H1 (cell line): ENCODE data around the gene DDX1. TPM values are rescaled to one million over a fixed set of nuclear protein-coding genes. Genes with fewer than 3 reads are reported as not detected.

Source experiments
- CTCF ChIA-PET: fragments of 300-600 bp; sonication (Branson Sonifier 250); formaldehyde crosslinking; loops from one replicate; lab custom pipeline; 2021; ENCODE audit not compliant: partially characterized antibody; lab: Charles Lee
- POLR2A ChIA-PET: fragments of 300-600 bp; sonication (Branson Sonifier 250); formaldehyde crosslinking; loops from one replicate; lab custom pipeline; 2021; ENCODE audit warnings: inconsistent platforms; ENCODE audit not compliant: partially characterized antibody; lab: Charles Lee
- DNase-seq, 2 experiments: peaks; one replicate each; pipeline versions ENCODE4 v3.0.0 to v3.0.0-alpha.2; 2010 to 2022; ENCODE audit warnings: low spot score in 2 of 2, low read depth in 1 of 2, mixed read lengths in 1 of 2
- FAIRE-seq: peaks from 2 replicates; lab custom pipeline; 2011; peaks lifted over from hg19 to GRCh38; lab: Jason Lieb, UNC
- H2AFZ ChIP-seq: 2 replicates; pipeline ENCODE4 v1.8.1; 2012; ENCODE audit warnings: low read length, inconsistent platforms
- H2AK5ac ChIP-seq: 2 replicates; pipeline ENCODE4 v1.6.1; 2013; ENCODE audit warnings: low read depth, low read length
- H2BK120ac ChIP-seq: replicated peaks from 2 replicates; pipeline ENCODE3; 2013; ENCODE audit warnings: low read depth, low read length, inconsistent platforms
- H2BK12ac ChIP-seq: 2 replicates; pipeline ENCODE4 v1.6.1; 2013; ENCODE audit warnings: low read depth, low read length
- H2BK15ac ChIP-seq: 2 replicates; pipeline ENCODE4 v1.6.1; 2013; ENCODE audit warnings: low read length
- H2BK20ac ChIP-seq: 2 replicates; pipeline ENCODE4 v1.6.1; 2013; ENCODE audit warnings: low read length
- H2BK5ac ChIP-seq: 2 replicates; pipeline ENCODE4 v1.6.1; 2013; ENCODE audit warnings: low read depth, low read length
- H3K14ac ChIP-seq: 2 replicates; pipeline ENCODE4 v1.6.1; 2013; ENCODE audit warnings: inconsistent platforms; ENCODE audit not compliant: insufficient read length
- H3K18ac ChIP-seq: 2 replicates; pipeline ENCODE4 v1.6.1; 2013; ENCODE audit warnings: low read length; ENCODE audit errors: extremely low read depth
- H3K23ac ChIP-seq: 2 replicates; pipeline ENCODE4 v1.6.1; 2013; ENCODE audit warnings: inconsistent platforms; ENCODE audit not compliant: insufficient read length
- H3K23me2 ChIP-seq: 2 replicates; pipeline ENCODE4 v1.6.1; 2013; ENCODE audit warnings: low read depth, low read length
- H3K27ac ChIP-seq: 2 replicates; pipeline ENCODE4 v1.6.1; 2011; ENCODE audit warnings: low read depth, low read length, inconsistent platforms
- H3K27me3 ChIP-seq, 4 experiments: replicated peaks in 1 of 4; 1 replicate in 1 of 4; 2 replicates in 3 of 4; pipeline versions ENCODE4 v1.6.1 to v1.8.1; 2011 to 2013; ENCODE audit warnings: low read length in 3 of 4, mild to moderate bottlenecking in 3 of 4, inconsistent platforms in 2 of 4, mixed read lengths in 2 of 4, moderate library complexity in 1 of 4; ENCODE audit not compliant: control insufficient read depth in 3 of 4, insufficient read depth in 3 of 4; ENCODE audit errors: extremely low read depth in 1 of 4
- H3K36me3 ChIP-seq, 4 experiments: 2 replicates each; pipeline versions ENCODE4 v1.6.1 to v1.8.1; 2011 to 2013; ENCODE audit warnings: mild to moderate bottlenecking in 4 of 4, low read length in 3 of 4, moderate library complexity in 2 of 4, control low read depth in 1 of 4, inconsistent platforms in 1 of 4; ENCODE audit not compliant: insufficient read depth in 4 of 4, control insufficient read depth in 2 of 4
- H3K4ac ChIP-seq: replicated peaks from 2 replicates; pipeline ENCODE3; 2013; ENCODE audit warnings: low read length, low read depth, mixed read lengths, inconsistent platforms; ENCODE audit not compliant: insufficient read length
- H3K4me1 ChIP-seq, 4 experiments: replicated peaks in 1 of 4; 1 replicate in 1 of 4; 2 replicates in 3 of 4; pipeline versions ENCODE4 v1.6.1 to v1.8.1; 2011 to 2013; ENCODE audit warnings: low read length in 3 of 4, inconsistent platforms in 2 of 4, mixed read lengths in 1 of 4; ENCODE audit not compliant: insufficient read depth in 4 of 4, control insufficient read depth in 3 of 4
- H3K4me2 ChIP-seq, 2 experiments: 2 replicates each; pipeline versions ENCODE4 v1.6.1 to v1.8.1; 2011 to 2013; ENCODE audit warnings: low read depth in 2 of 2, low read length in 2 of 2, control low read depth in 1 of 2, inconsistent platforms in 1 of 2, mild to moderate bottlenecking in 1 of 2; ENCODE audit not compliant: insufficient read depth in 1 of 2
- H3K4me3 ChIP-seq, 4 experiments: fragments of 200-600, 300-600 bp in 1 of 4; sonication (generic), shearing (Covaris generic), sonication (Bioruptor Twin) in 1 of 4; 2 replicates each; pipeline versions ENCODE4 v1.5.1 to v1.8.1; 2011 to 2016; ENCODE audit warnings: low read length in 4 of 4, low read depth in 3 of 4, control low read depth in 2 of 4, inconsistent platforms in 2 of 4, mild to moderate bottlenecking in 2 of 4, mixed read lengths in 1 of 4, moderate library complexity in 1 of 4; ENCODE audit not compliant: insufficient read depth in 2 of 4; ENCODE audit errors: extremely low read depth in 1 of 4
- H3K56ac ChIP-seq: replicated peaks from 2 replicates; pipeline ENCODE3; 2013; ENCODE audit warnings: low read depth, mild to moderate bottlenecking, mixed read lengths, low read length, inconsistent platforms; ENCODE audit not compliant: insufficient read length
- H3K79me1 ChIP-seq: 2 replicates; pipeline ENCODE4 v1.6.1; 2013; ENCODE audit warnings: low read depth, low read length, control low read depth
- H3K79me2 ChIP-seq, 2 experiments: 2 replicates each; pipeline versions ENCODE4 v1.6.1 to v1.8.1; 2012 to 2013; ENCODE audit warnings: low read length in 2 of 2, mild to moderate bottlenecking in 2 of 2, inconsistent platforms in 1 of 2; ENCODE audit not compliant: insufficient read depth in 2 of 2, control insufficient read depth in 1 of 2
- H3K9ac ChIP-seq, 4 experiments: replicated peaks in 1 of 4; 1 replicate in 1 of 4; 2 replicates in 3 of 4; pipeline versions ENCODE4 v1.6.1 to v1.8.1; 2011 to 2013; ENCODE audit warnings: low read depth in 3 of 4, low read length in 3 of 4, control low read depth in 2 of 4, mild to moderate bottlenecking in 2 of 4, moderate library complexity in 2 of 4, inconsistent platforms in 1 of 4; ENCODE audit errors: extremely low read depth in 1 of 4
- H3K9me3 ChIP-seq, 2 experiments: 2 replicates each; pipeline versions ENCODE4 v1.6.1 to v1.8.1; 2012 to 2013; ENCODE audit warnings: mild to moderate bottlenecking in 2 of 2, moderate library complexity in 2 of 2, control low read depth in 1 of 2, inconsistent platforms in 1 of 2, low read depth in 1 of 2, low read length in 1 of 2, mixed read lengths in 1 of 2; ENCODE audit not compliant: insufficient read depth in 2 of 2
- H4K20me1 ChIP-seq, 2 experiments: replicated peaks in 1 of 2; 2 replicates each; pipeline versions ENCODE3 to v1.8.1; 2011 to 2013; ENCODE audit warnings: inconsistent platforms in 2 of 2, low read length in 2 of 2, mild to moderate bottlenecking in 1 of 2; ENCODE audit not compliant: insufficient read depth in 2 of 2, control insufficient read depth in 1 of 2
- H4K5ac ChIP-seq: 2 replicates; pipeline ENCODE4 v1.6.1; 2013; ENCODE audit warnings: low read length, low read depth, mixed read lengths, inconsistent platforms; ENCODE audit not compliant: insufficient read length
- H4K8ac ChIP-seq: 2 replicates; pipeline ENCODE4 v1.8.0; 2013; ENCODE audit warnings: mild to moderate bottlenecking, moderate library complexity, low read length, inconsistent platforms; ENCODE audit not compliant: insufficient read depth; ENCODE audit errors: extremely low read depth
- H4K91ac ChIP-seq: replicated peaks from 2 replicates; pipeline ENCODE3; 2013; ENCODE audit warnings: low read length, mixed read lengths, inconsistent platforms; ENCODE audit not compliant: insufficient read length
- CBX5 ChIP-seq: fragments of 300-800, 300-1000 bp; sonication (generic); IDR thresholded peaks from 2 replicates; pipeline ENCODE4 v1.7.1; 2016; ENCODE audit warnings: antibody characterized with exemption, low read length, low read depth
- EP300 ChIP-seq, 2 experiments: IDR thresholded peaks; 1 replicate in 1 of 2; 2 replicates in 1 of 2; pipeline ENCODE4 v1.6.1; 2011 to 2012; ENCODE audit warnings: low read depth in 2 of 2, low read length in 2 of 2, mild to moderate bottlenecking in 2 of 2, borderline replicate concordance in 1 of 2, inconsistent platforms in 1 of 2, moderate library complexity in 1 of 2
- KDM5A ChIP-seq: fragments of 200-600 bp; IDR thresholded peaks from 2 replicates; pipeline ENCODE4 v1.7.1; 2012; ENCODE audit warnings: mild to moderate bottlenecking, low read length, inconsistent platforms, mixed read lengths
- TEAD4 ChIP-seq: IDR thresholded peaks from 2 replicates; pipeline ENCODE4 v1.6.1; 2012; ENCODE audit warnings: low read depth, low read length, inconsistent platforms, mixed read lengths
- YY1 ChIP-seq: IDR thresholded peaks from 2 replicates; pipeline ENCODE4 v1.6.1; 2011; ENCODE audit warnings: low read depth, mild to moderate bottlenecking, low read length
- WGBS, 2 experiments: shearing (Covaris generic) in 1 of 2; methylation state at CpG; one replicate each; pipeline versions ENCODE4 v1.1.6 to v1.1.7; 2013 to 2015; ENCODE audit warnings: low lambda C conversion rate in 2 of 2, mixed read lengths in 2 of 2, inconsistent platforms in 1 of 2, low coverage in 1 of 2, missing lambda C conversion rate in 1 of 2; ENCODE audit not compliant: insufficient replicate concordance in 2 of 2, insufficient coverage in 1 of 2, insufficient read length in 1 of 2; ENCODE audit errors: extremely low coverage in 1 of 2, missing lambda C conversion rate in 1 of 2; 5-methylcytosine and 5-hydroxymethylcytosine counted together
- polyA plus RNA-seq, 7 experiments: library from polyadenylated mRNA; depleted of rRNA in 3 of 7; stranded (reverse) in 5 of 7; unstranded in 2 of 7; fragments of >200 nt in 5 of 7; fragments of 200-250 nt in 2 of 7; gene quantifications; 1 replicate in 5 of 7; 2 replicates in 1 of 7; 4 replicates in 1 of 7; pipeline versions ENCODE4 v1.2.1 to v1.2.3, GENCODE V29; 2011 to 2013; ENCODE audit warnings: missing spikeins in 2 of 7, mixed read lengths in 2 of 7
- total RNA-seq: library from RNA; stranded (reverse); fragmentation: NEBNext Ultra II Directional; extraction: Animal tissue kit (Norgen Biotek cat#: 25700); gene quantifications from 2 replicates; pipeline ENCODE4 v1.2.1, GENCODE V29; 2021
- TF ChIP-seq, protein P1 (sequence below): IDR thresholded peaks from 2 replicates; pipeline ENCODE4 v1.6.1; 2011; ENCODE audit warnings: low read length, improper control_type of control experiment
- TF ChIP-seq, protein P2 (sequence below), 3 experiments: IDR thresholded peaks; 1 replicate in 2 of 3; 2 replicates in 1 of 3; pipeline versions ENCODE4 v1.5.1 to v1.6.1; 2011; ENCODE audit warnings: low read length in 3 of 3, mild to moderate bottlenecking in 3 of 3, inconsistent platforms in 2 of 3, low read depth in 1 of 3, moderate library complexity in 1 of 3; ENCODE audit not compliant: insufficient read depth in 1 of 3; ENCODE audit errors: control extremely low read depth in 1 of 3

Gene DDX1
- total and polyA plus RNA-seq, 2 of the 8 experiments (the other 6 are each of a cell fraction or from before 2014, with no cell fraction given), result 51.1 to 161 TPM

DNA sequence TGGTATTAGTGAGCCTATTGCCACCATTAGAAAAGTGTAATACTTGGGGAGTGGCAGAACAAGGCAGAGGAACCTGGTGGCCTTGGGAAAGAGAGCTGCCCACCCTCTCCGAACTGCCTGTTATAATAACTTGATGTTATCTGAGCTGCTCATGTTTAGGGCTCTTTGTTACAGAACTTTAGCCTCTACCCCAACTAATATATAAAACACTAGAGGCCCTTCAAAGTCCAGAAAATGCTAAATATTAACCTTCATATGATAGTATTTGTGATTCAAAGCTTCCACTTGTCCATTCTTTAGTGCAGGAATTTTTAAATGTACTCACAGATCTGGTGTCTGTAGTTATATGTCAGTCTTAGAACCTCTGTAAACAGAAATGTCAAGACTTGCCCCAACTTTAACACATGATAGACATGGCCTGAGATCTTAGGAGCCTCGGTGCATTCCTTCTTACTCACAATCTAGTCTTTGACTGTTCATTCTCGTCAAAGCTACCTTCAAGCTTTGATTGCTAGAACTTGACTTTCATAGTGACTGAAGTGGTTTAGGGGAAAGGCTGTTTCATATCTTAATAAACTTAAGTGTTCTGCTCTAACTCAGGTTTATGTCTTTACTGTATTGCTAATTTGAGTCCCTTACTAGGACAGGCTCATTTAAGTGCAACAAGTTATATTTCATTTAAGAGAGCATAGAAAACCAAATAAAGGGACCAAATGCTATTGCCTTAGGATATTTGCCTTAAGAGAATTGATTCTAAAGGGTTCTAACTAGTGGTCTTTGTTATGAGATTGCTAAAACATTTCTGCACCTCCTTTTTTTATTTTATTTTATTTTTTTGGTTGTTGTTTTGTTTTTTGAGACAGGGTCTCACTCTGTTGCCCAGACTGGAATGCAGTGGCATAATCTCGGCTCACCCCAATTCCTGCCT is 41.6 kb downstream of the DDX1 start:
- Histone ChIP-seq H3K9me3 (no peaks in the 10 kb centered on the region), H3K4ac (no peak overlapping the region), H2AK5ac (no peak overlapping the region), H3K4me1 (no peaks in the 10 kb centered on the region; a peak in 1 of 7 replicates), H4K8ac (no peak overlapping the region), H3K79me2 (no peaks in the 10 kb centered on the region), H3K4me3 (no peak overlapping the region), H3K27me3 (no peaks in the 10 kb centered on the region), H2BK5ac (no peak overlapping the region), H3K36me3 (peaks cover 12 to 66% (median 41%) of the 10 kb centered on the region in 4 experiments), H3K18ac (no peak overlapping the region), H2BK15ac (no peak overlapping the region), H2BK20ac (no peak overlapping the region), H4K20me1 (no peaks in the 10 kb centered on the region), H3K4me2 (no peak overlapping the region), H2AFZ (no peak overlapping the region), H3K14ac (no peak overlapping the region), H3K27ac (no peak overlapping the region; the same call in 1 of the 2 replicates), H2BK120ac (no peak overlapping the region), H4K91ac (no peak overlapping the region), H2BK12ac (no peak overlapping the region), H3K23ac (no peak overlapping the region), H3K56ac (no peak overlapping the region), H3K23me2 (no peaks in the 10 kb centered on the region), H4K5ac (no peak overlapping the region), H3K9ac (no peak overlapping the region), H3K79me1 (no peaks in the 10 kb centered on the region; the same call in 1 of the 2 replicates)
- FAIRE-seq (no peak), DNase-seq (no peak)
- POLR2A ChIA-PET, result no interaction called here
- CTCF ChIA-PET, result interaction anchor here (0.7 to 1.5 kb wide), 4 partner anchors 15 to 307 kb away, joined by 3 read pairs; partner anchors contain the start of gene MYCN
- WGBS, 2 experiments, result 85% methylated on average over 4 of the region's 4 CpGs; no CpG with 5 or more reads in 1 of the 2 experiments
- no peak for TF ChIP-seq TEAD4
- TF ChIP-seq, protein P1, sequence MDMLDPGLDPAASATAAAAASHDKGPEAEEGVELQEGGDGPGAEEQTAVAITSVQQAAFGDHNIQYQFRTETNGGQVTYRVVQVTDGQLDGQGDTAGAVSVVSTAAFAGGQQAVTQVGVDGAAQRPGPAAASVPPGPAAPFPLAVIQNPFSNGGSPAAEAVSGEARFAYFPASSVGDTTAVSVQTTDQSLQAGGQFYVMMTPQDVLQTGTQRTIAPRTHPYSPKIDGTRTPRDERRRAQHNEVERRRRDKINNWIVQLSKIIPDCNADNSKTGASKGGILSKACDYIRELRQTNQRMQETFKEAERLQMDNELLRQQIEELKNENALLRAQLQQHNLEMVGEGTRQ, result no peak
- no peak for TF ChIP-seq CBX5
- TF ChIP-seq KDM5A, result no peak
- no peak for TF ChIP-seq EP300 (IDR thresholded peaks at IDR 0.05; ENCODE audit: borderline replicate concordance in 1 of 2, low read depth in 2 of 2, low read length in 2 of 2)
- TF ChIP-seq, protein P2, sequence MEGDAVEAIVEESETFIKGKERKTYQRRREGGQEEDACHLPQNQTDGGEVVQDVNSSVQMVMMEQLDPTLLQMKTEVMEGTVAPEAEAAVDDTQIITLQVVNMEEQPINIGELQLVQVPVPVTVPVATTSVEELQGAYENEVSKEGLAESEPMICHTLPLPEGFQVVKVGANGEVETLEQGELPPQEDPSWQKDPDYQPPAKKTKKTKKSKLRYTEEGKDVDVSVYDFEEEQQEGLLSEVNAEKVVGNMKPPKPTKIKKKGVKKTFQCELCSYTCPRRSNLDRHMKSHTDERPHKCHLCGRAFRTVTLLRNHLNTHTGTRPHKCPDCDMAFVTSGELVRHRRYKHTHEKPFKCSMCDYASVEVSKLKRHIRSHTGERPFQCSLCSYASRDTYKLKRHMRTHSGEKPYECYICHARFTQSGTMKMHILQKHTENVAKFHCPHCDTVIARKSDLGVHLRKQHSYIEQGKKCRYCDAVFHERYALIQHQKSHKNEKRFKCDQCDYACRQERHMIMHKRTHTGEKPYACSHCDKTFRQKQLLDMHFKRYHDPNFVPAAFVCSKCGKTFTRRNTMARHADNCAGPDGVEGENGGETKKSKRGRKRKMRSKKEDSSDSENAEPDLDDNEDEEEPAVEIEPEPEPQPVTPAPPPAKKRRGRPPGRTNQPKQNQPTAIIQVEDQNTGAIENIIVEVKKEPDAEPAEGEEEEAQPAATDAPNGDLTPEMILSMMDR (IDR thresholded peaks at IDR 0.05; ENCODE audit: control extremely low read depth in 1 of 3, insufficient read depth in 1 of 3, low read depth in 1 of 3, low read length in 3 of 3), result no peak
- TF ChIP-seq YY1, result no peak
